HEK293 (cell line): ENCODE data around the gene PTX4.

Source experiments
- CTCF ChIP-seq: fragments of 450-650 bp; formaldehyde crosslinking; IDR thresholded peaks from 2 replicates; pipeline ENCODE4 v1.5.1; 2016; ENCODE audit warnings: missing biosample characterization, missing genetic modification characterization
- ZBTB11 ChIP-seq: fragments of 450-650 bp; formaldehyde crosslinking; conservative IDR thresholded peaks from 2 replicates; pipeline ENCODE4 v1.5.1; 2016; ENCODE audit warnings: low read depth, missing biosample characterization, missing genetic modification characterization
- ZNF449 ChIP-seq: fragments of 450-650 bp; formaldehyde crosslinking; IDR thresholded peaks from 2 replicates; pipeline ENCODE4 v1.5.1; 2017; ENCODE audit warnings: missing biosample characterization, mild to moderate bottlenecking, missing genetic modification characterization, moderate library complexity

GRCh38 chr16:1531638-1531910 lies 42.8 kb upstream of the PTX4 start:
- no peak for TF ChIP-seq ZBTB11 (tag by site-specific recombination)
- TF ChIP-seq CTCF (tag by site-specific recombination): no peak
- TF ChIP-seq ZNF449 (tag by site-specific recombination): no peak
